ENCODE data around the gene FAM234A. TPM values are rescaled to one million over a fixed set of nuclear protein-coding genes. Genes with fewer than 3 reads are reported as not detected.
A peak's percentile ranks its signal among the peaks of the same experiment; 100 is the strongest.

Gene FAM234A
- total RNA-seq, 1 experiment from 2014 or later = 28.3 TPM

DNA sequence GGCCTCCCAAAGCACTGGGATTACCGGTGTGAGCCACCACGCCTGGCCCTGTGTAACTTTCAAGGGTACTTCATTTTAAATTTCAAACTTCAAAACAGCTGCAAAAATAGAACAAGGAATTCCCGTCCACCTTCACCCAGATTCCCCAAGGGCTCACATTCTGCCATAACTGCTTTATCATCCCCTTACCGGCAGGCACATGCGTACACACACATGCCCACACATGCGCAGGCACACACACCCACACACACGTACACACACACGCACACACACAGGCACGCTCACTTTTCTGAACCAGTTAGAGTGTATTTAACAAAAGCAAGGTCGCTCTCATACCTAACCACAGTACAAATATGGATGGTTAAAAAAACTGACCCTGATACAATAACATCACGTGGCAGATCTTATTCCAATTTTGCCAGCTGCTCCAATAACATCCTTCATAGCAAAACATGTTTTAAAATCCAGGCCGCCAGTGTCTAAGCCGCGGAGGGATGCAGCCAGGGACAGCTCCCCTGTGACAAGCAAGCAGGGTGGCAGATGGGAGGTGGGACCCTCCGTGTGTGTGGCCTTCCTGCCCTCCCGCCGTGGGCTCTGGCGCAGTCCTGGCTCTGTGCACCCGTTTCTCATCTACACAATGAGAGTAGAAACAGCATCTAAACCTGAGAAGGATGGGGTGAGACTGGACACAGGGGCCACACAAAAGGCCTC lies 71.5 kb downstream of the FAM234A start:
- H3K27me3 ChIP-seq = no peaks in the 10 kb centered on the region
- peak overlapping the region; percentile 49; the same call in 1 of the 2 replicates for H3K27ac ChIP-seq
- peaks cover 9% of the 10 kb centered on the region for H3K4me1 ChIP-seq
- DNase-seq = peak; percentile 47 to 50
- H3K9me3 ChIP-seq (replicated peaks) = no peaks in the 10 kb centered on the region
- H3K36me3 ChIP-seq = peaks cover 2% of the 10 kb centered on the region; the same call in 1 of the 2 replicates
- H3K4me3 ChIP-seq = no peak overlapping the region

DNA sequence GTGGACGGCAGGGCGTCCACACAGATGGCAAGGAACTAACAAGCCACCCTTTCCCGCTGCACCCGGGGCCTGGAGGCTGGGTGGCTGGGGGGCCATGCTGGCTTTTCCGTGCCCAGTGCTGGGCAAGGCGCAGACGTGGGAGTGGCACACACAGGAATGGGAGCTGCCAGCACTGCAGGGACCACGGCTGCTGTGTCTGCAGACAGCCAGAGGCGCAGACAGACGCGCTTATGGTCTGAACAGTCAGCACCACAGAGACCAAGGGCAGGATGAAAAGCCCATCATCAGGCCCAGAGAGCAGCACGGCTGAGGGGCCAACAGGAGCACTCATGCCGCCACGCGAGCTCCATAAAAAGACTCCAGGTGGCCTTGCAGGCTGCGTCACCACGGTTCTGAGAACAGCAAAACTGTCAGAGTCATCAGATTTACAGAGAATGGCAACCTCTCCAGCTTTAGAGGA lies 72.3 kb downstream of the FAM234A start:
- Histone ChIP-seq H3K36me3 (peaks cover 2% of the 10 kb centered on the region; the same call in 1 of the 2 replicates), H3K27ac (0 out of 2 replicates have a peak overlapping the region, but pooled peaks have one; percentile 49), H3K9me3 (replicated peaks) (no peaks in the 10 kb centered on the region), H3K4me3 (no peak overlapping the region), H3K27me3 (no peaks in the 10 kb centered on the region), H3K4me1 (peaks cover 9% of the 10 kb centered on the region)
- DNase-seq = no peak

DNA sequence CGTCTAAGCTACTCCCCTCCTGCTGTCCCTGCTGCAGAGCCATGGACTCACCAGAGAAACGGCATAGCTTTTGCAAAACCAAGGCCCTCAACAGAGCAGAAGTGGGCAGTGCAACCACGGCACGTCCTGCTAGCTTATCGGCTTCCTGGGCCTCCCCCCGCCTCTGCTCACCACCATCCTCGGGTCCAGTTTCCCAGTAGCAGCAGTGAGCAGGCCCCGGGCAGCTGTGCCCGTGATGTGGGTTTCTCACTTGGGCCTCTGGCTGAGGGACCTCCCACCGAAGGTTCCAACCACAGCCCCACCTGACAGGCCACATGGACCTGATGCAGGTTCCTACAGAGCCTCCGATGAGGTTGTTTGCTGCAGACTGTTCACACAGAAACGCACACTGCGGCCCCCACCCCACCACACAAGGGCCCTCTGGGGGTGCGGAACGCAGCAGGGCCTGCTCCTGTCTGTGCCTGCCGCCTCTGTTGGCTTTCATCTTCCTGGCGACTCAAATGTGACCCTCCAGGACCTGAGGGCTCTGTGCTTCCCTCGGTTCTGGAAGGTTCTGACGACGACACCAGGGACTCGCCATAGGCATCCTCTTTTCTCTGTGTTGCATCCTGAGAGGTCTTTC lies 73.2 kb downstream of the FAM234A start:
- Histone ChIP-seq H3K9me3 (replicated peaks) (no peaks in the 10 kb centered on the region), H3K27me3 (no peaks in the 10 kb centered on the region), H3K36me3 (peaks cover 2% of the 10 kb centered on the region; the same call in 1 of the 2 replicates), H3K4me3 (no peak overlapping the region), H3K27ac (no peak overlapping the region), H3K4me1 (peaks cover 9% of the 10 kb centered on the region)
- no peak for DNase-seq

DNA sequence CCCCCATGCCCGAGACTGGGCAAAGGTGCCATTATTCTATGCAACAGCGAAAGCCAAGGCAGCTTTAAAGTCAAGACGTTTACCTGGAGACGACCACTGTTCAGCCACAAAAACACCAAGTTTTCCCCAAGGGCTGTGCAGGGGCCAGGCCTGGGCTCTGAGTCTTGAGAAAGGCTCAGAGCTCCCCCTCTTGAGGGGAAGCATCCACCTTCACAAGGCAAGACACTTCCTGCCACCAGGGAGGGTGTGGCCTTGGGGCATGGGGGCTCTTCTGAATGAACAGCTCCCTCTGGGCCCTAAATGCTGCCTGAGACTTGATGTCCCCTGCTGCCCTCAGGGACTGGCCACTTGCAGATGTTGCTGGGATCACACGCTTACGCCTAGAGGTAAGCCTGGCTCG lies 74.9 kb downstream of the FAM234A start:
- Histone ChIP-seq H3K4me3 (no peak overlapping the region), H3K27me3 (no peaks in the 10 kb centered on the region), H3K36me3 (no peaks in the 10 kb centered on the region; the same call in 1 of the 2 replicates), H3K9me3 (replicated peaks) (no peaks in the 10 kb centered on the region), H3K4me1 (peaks cover 9% of the 10 kb centered on the region), H3K27ac (no peak overlapping the region)
- no peak for DNase-seq

DNA sequence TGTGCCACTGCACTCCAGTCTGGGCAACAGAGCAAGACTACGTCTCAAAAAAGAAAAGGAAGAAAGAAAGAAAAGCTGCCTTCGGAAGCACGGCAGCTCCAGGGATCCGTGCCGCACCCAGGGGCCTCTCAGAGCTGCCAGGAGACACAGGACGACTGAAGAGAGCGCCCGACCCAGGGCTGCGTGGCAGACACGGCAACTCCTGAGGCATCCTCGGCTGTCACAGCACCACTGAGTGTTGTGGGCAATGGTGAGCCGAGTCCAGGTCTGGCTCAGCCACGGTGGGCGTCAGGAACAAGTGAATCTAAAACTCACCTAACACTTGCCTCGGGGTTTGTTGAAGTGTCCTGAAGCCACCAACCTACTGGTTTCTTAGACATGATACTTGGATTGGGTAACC lies 77.1 kb downstream of the FAM234A start:
- Histone ChIP-seq H3K9me3 (replicated peaks) (no peaks in the 10 kb centered on the region), H3K36me3 (no peaks in the 10 kb centered on the region), H3K27me3 (no peaks in the 10 kb centered on the region), H3K4me3 (no peak overlapping the region), H3K4me1 (peaks cover under 1% of the 10 kb centered on the region; the same call in 1 of the 2 replicates), H3K27ac (no peak overlapping the region)
- DNase-seq = no peak

DNA sequence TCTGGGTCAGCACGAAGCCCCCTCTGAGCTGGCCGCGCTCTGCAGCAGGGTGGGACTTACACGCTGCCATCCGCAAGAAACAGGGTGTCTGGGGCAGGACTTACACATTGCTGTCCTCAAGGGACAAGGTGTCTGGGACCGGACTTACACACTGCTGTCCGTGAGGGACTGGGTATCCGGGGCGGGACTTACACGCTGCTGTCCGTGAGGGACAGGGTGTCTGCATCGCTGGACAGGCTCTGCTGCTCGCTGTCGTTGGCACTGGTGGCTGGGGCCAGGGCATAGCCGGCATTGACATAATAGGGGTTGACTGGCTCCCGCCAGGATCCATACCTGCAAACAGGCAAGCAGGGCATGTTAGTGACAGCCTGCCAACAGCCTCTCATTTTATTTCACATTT lies 79.7 kb downstream of the FAM234A start:
- Histone ChIP-seq H3K4me1 (no peaks in the 10 kb centered on the region), H3K27me3 (no peaks in the 10 kb centered on the region), H3K27ac (no peak overlapping the region), H3K36me3 (no peaks in the 10 kb centered on the region), H3K9me3 (replicated peaks) (no peaks in the 10 kb centered on the region), H3K4me3 (no peak overlapping the region)
- DNase-seq = no peak

DNA sequence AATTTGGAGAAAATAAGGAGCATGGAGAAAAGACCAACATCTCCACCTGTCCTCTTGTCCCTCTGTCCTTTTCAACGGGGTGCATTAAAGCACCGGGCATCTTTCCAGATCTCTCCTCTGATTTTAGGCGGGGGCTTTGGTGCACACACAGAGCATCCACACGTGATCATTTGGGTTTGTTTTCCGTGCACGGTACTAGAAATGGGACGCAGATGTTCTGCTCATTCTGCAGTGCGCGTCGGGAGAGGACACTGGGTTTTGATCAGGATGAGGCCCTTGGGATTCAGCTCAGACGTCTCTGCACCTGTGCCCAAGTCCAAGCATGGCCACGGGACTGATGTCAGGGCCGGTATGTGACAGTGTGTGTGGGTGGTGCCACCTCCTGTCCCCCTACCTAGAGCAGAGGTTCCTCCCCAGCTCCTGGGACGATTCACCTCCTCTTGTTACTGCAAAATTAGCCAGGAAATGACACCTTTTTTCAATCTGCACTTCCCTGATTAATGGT lies 80.2 kb downstream of the FAM234A start:
- Histone ChIP-seq H3K27me3 (no peaks in the 10 kb centered on the region), H3K9me3 (replicated peaks) (no peaks in the 10 kb centered on the region), H3K4me1 (no peaks in the 10 kb centered on the region), H3K36me3 (no peaks in the 10 kb centered on the region), H3K4me3 (no peak overlapping the region), H3K27ac (no peak overlapping the region)
- DNase-seq = no peak

Other genes with a start within 250 kb of the FAM234A start
- gene POLR3K, start 181.2 kb upstream of the FAM234A start, total RNA-seq (2014; rRNA removed; shearing (Covaris generic)) = 20.9 and 24.3 TPM in 2 replicates
- gene SNRNP25, start 181.0 kb upstream of the FAM234A start, total RNA-seq (2014; rRNA removed; shearing (Covaris generic)) = 60.7 and 63.4 TPM in 2 replicates
- gene RHBDF1, start 162.2 kb upstream of the FAM234A start, total RNA-seq (2014; rRNA removed; shearing (Covaris generic)) = 24.1 and 25.3 TPM in 2 replicates
- gene MPG, start 156.6 kb upstream of the FAM234A start, total RNA-seq (2014; rRNA removed; shearing (Covaris generic)) = 37.8 and 47.2 TPM in 2 replicates
- 9.8 and 11.5 TPM in 2 replicates for gene NPRL3, start 96.1 kb upstream of the FAM234A start, total RNA-seq (2014; rRNA removed; shearing (Covaris generic))
- gene HBZ, start 82.2 kb upstream of the FAM234A start, total RNA-seq (2014; rRNA removed; shearing (Covaris generic)) = not detected in 2 replicates
- gene HBM, start 68.8 kb upstream of the FAM234A start, total RNA-seq (2014; rRNA removed; shearing (Covaris generic)) = not detected in 2 replicates
- gene HBA2, start 61.9 kb upstream of the FAM234A start, total RNA-seq (2014; rRNA removed; shearing (Covaris generic)) = not detected in 2 replicates
- 0.33 TPM in 1 of 2 replicates, not detected in the other for gene HBA1, start 58.1 kb upstream of the FAM234A start, total RNA-seq (2014; rRNA removed; shearing (Covaris generic))
- gene HBQ1, start 54.4 kb upstream of the FAM234A start, total RNA-seq (2014; rRNA removed; shearing (Covaris generic)) = not detected in 2 replicates
- gene LUC7L, start 5.4 kb upstream of the FAM234A start, total RNA-seq (2014; rRNA removed; shearing (Covaris generic)) = 38.0 and 47.4 TPM in 2 replicates
- not detected in 2 replicates for gene RGS11, start 41.1 kb downstream of the FAM234A start, total RNA-seq (2014; rRNA removed; shearing (Covaris generic))
- not detected in 2 replicates for gene ARHGDIG, start 45.8 kb downstream of the FAM234A start, total RNA-seq (2014; rRNA removed; shearing (Covaris generic))
- 0.18 and 0.38 TPM in 2 replicates for gene PDIA2, start 48.3 kb downstream of the FAM234A start, total RNA-seq (2014; rRNA removed; shearing (Covaris generic))
- gene AXIN1, start 117.9 kb downstream of the FAM234A start, total RNA-seq (2014; rRNA removed; shearing (Covaris generic)) = 20.9 and 21.1 TPM in 2 replicates
- gene MRPL28, start 135.7 kb downstream of the FAM234A start, total RNA-seq (2014; rRNA removed; shearing (Covaris generic)) = 81.4 and 96.8 TPM in 2 replicates
- gene PGAP6, start 147.2 kb downstream of the FAM234A start, total RNA-seq (2014; rRNA removed; shearing (Covaris generic)) = 25.6 and 27.5 TPM in 2 replicates
- gene NME4, start 162.4 kb downstream of the FAM234A start, total RNA-seq (2014; rRNA removed; shearing (Covaris generic)) = 140 and 149 TPM in 2 replicates
- gene DECR2, start 167.1 kb downstream of the FAM234A start, total RNA-seq (2014; rRNA removed; shearing (Covaris generic)) = 4.8 and 5.7 TPM in 2 replicates
- 28.6 and 30.2 TPM in 2 replicates for gene RAB11FIP3, start 190.8 kb downstream of the FAM234A start, total RNA-seq (2014; rRNA removed; shearing (Covaris generic))